T-helper 9 cell (primary cell): ENCODE measurements around the gene MAN1A2.
"Not testable (repeated sequence)": the region's sequence is repeated elsewhere in the genome, so short reads cannot be mapped to it uniquely, and the experiment has no call there.

Source experiments
- DNase-seq: peaks from one replicate; pipeline ENCODE4 v3.0.0-alpha.2; 2020
- total RNA-seq, 2 donors: gene quantifications; one replicate each; lab custom pipeline; 2026; lab: John Stamatoyannopoulos, UW

The MAN1A2 gene
- total RNA-seq: 158 to 192 reads per million in 2 donors

- DNase-seq: peak; percentile 50
Measured at GRCh38 chr1:117367046-117368025, at the start of gene MAN1A2. Gene MAN1A2, plus strand, starts transcription at chr1:117367449. Its CDS starts 735 bp downstream, at chr1:117368184.

GRCh38 chr1:117318011-117318410 is 49.2 kb upstream of the MAN1A2 start:
- DNase-seq: no peak

GRCh38 chr1:117318426-117318825 is 48.8 kb upstream of the MAN1A2 start:
- no peak for DNase-seq

GRCh38 chr1:117320515-117320914 is 46.7 kb upstream of the MAN1A2 start:
- DNase-seq: no peak

- DNase-seq: no peak
Measured at GRCh38 chr1:117321680-117322609, 45.3 kb upstream of the MAN1A2 start.

GRCh38 chr1:117324357-117324756 is 42.9 kb upstream of the MAN1A2 start:
- no peak for DNase-seq

GRCh38 chr1:117326035-117326434 is 41.2 kb upstream of the MAN1A2 start:
- not testable (repeated sequence) for DNase-seq

GRCh38 chr1:117327011-117327410 is 40.2 kb upstream of the MAN1A2 start:
- DNase-seq: no peak

GRCh38 chr1:117335376-117336086 is 31.7 kb upstream of the MAN1A2 start:
- DNase-seq: no peak

GRCh38 chr1:117336088-117336817 is 31.0 kb upstream of the MAN1A2 start:
- DNase-seq: no peak

- DNase-seq: no peak
Measured at GRCh38 chr1:117339866-117340700, 27.2 kb upstream of the MAN1A2 start.

GRCh38 chr1:117341123-117341522 is 26.1 kb upstream of the MAN1A2 start:
- DNase-seq: no peak

- no peak for DNase-seq
Measured at GRCh38 chr1:117342397-117342796, 24.9 kb upstream of the MAN1A2 start.

- DNase-seq: no peak
Measured at GRCh38 chr1:117346206-117346928, 20.9 kb upstream of the MAN1A2 start.

- no peak for DNase-seq
Measured at GRCh38 chr1:117347907-117348306, 19.3 kb upstream of the MAN1A2 start.

- not testable (repeated sequence) for DNase-seq
Measured at GRCh38 chr1:117352695-117353094, 14.6 kb upstream of the MAN1A2 start.

GRCh38 chr1:117357833-117358603 is 9.2 kb upstream of the MAN1A2 start:
- DNase-seq: not testable (repeated sequence)

- not testable (repeated sequence) for DNase-seq
Measured at GRCh38 chr1:117358604-117358887, 8.7 kb upstream of the MAN1A2 start.

GRCh38 chr1:117359561-117360289 is 7.5 kb upstream of the MAN1A2 start:
- no peak for DNase-seq
